Measurements from ENCODE around the gene KCNN2. TPM values are rescaled to one million over a fixed set of nuclear protein-coding genes. Genes with fewer than 3 reads are reported as not detected.

KCNN2 gene
- total and polyA plus RNA-seq, 2 donors from 2014 or later, result 1.5 to 1.7 TPM

DNA sequence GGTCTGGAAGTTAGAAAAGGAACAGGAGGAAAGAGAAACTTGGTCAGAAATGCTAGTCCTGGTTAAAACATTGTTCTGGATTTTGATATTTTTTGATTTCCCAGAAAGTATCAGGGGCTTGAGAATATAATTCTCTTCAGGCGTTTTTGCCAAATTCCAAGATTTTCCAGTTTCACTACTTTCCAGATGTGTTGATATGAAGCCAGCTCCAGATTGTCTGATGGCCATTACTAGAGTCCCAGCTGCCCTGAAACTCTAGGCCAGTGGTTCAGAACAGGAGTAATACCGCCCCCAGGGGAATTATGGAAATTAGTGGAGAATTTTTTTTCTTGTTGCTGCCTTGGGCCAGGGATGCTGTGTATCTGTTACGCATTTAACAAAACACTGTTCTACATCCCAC is 88.6 kb downstream of the KCNN2 start:
- no peaks in the 10 kb centered on the region for H3K36me3 ChIP-seq (ENCODE audit: control insufficient read depth in 2 of 3, insufficient read depth in 3 of 3, low read length in 3 of 3)
- no peak overlapping the region for H3K27ac ChIP-seq (ENCODE audit: low read depth in 2 of 2, low read length in 2 of 2)
- peaks cover 0 to 2% (median 0%) of the 10 kb centered on the region in 3 donors for H3K4me1 ChIP-seq (ENCODE audit: control insufficient read depth in 2 of 3, insufficient read depth in 2 of 3, low read depth in 1 of 3, low read length in 3 of 3)
- intact Hi-C loops (cut with DNase I), result no loop called here
- no peaks in the 10 kb centered on the region for H3K27me3 ChIP-seq (ENCODE audit: control insufficient read depth, insufficient read depth, low read length)
- TF ChIP-seq, protein P1, sequence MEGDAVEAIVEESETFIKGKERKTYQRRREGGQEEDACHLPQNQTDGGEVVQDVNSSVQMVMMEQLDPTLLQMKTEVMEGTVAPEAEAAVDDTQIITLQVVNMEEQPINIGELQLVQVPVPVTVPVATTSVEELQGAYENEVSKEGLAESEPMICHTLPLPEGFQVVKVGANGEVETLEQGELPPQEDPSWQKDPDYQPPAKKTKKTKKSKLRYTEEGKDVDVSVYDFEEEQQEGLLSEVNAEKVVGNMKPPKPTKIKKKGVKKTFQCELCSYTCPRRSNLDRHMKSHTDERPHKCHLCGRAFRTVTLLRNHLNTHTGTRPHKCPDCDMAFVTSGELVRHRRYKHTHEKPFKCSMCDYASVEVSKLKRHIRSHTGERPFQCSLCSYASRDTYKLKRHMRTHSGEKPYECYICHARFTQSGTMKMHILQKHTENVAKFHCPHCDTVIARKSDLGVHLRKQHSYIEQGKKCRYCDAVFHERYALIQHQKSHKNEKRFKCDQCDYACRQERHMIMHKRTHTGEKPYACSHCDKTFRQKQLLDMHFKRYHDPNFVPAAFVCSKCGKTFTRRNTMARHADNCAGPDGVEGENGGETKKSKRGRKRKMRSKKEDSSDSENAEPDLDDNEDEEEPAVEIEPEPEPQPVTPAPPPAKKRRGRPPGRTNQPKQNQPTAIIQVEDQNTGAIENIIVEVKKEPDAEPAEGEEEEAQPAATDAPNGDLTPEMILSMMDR (IDR thresholded peaks at IDR 0.05; ENCODE audit: borderline replicate concordance, extremely low read depth, insufficient read depth), result no peak
- no peaks in the 10 kb centered on the region for H3K9me3 ChIP-seq (ENCODE audit: control insufficient read depth in 2 of 3, insufficient read depth in 1 of 3, low read length in 3 of 3)
- H3K9ac ChIP-seq (ENCODE audit: low read length in 3 of 3), result no peak overlapping the region
- peak in 1 of 5 donors; percentile 28 for DNase-seq
- no peak for FAIRE-seq
- H3K4me3 ChIP-seq (ENCODE audit: low read length in 3 of 3), result no peak overlapping the region

DNA sequence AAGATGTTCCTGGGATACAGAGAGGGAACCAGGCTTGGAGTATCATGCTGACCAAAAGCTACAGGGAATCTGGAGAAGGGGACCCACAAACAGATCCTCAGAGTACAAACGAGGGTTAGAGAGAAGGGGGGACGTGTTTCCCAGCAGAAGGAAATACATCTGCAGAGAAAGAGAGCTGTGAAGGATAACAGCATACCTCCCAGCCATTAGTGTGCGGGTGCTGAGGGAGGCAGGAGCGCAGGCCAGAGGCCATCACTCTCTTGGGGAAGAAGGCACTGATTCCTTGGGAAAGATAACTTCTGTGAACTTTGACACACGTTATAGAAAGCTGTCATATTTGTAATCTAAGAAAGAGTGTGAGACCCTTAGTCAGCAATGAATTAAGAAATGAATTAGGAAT is 96.9 kb downstream of the KCNN2 start:
- intact Hi-C loops (cut with DNase I), result no loop called here
- no peak for FAIRE-seq

DNA sequence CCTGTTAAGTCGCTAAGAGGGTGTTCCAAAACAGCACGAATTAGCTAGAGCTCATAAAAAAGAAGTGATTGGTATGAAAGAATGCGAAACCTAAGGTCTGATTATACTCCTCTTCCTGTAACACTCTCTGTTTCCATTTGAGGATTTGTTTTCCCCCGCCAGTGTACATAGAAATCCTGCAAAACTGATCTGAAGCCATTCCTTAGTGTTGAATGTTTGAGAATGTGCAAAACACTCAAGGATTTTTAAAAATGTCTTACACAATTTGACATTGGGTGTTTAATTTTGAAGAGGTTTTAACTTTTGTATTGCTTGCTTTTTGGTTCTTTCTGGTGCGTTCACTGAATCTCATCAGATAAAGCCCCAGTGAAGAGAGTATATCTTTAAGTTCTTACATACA is 105.3 kb downstream of the KCNN2 start:
- no peak overlapping the region for H3K9ac ChIP-seq (ENCODE audit: low read length in 3 of 3)
- no peaks in the 10 kb centered on the region for H3K4me1 ChIP-seq (ENCODE audit: control insufficient read depth in 2 of 3, insufficient read depth in 2 of 3, low read depth in 1 of 3, low read length in 3 of 3)
- no peaks in the 10 kb centered on the region for H3K36me3 ChIP-seq (ENCODE audit: control insufficient read depth in 2 of 3, insufficient read depth in 3 of 3, low read length in 3 of 3)
- FAIRE-seq, result no peak
- DNase-seq, result peak in 1 of 5 donors; percentile 12
- H3K4me3 ChIP-seq (ENCODE audit: low read length in 3 of 3), result no peak overlapping the region
- H3K27ac ChIP-seq (ENCODE audit: low read depth in 2 of 2, low read length in 2 of 2), result no peak overlapping the region
- H3K9me3 ChIP-seq (ENCODE audit: control insufficient read depth in 2 of 3, insufficient read depth in 1 of 3, low read length in 3 of 3), result no peaks in the 10 kb centered on the region
- no peaks in the 10 kb centered on the region for H3K27me3 ChIP-seq (ENCODE audit: control insufficient read depth, insufficient read depth, low read length)
- TF ChIP-seq, protein P1 (IDR thresholded peaks at IDR 0.05; ENCODE audit: borderline replicate concordance, extremely low read depth, insufficient read depth), result no peak
- intact Hi-C loops (cut with DNase I), result no loop called here

More for the DNA sequence above, 96.9 kb downstream of the KCNN2 start:
- Histone ChIP-seq H3K9me3 (ENCODE audit: control insufficient read depth in 2 of 3, insufficient read depth in 1 of 3, low read length in 3 of 3) (no peaks in the 10 kb centered on the region), H3K4me3 (ENCODE audit: low read length in 3 of 3) (no peak overlapping the region), H3K27me3 (ENCODE audit: control insufficient read depth, insufficient read depth, low read length) (no peaks in the 10 kb centered on the region), H3K27ac (ENCODE audit: low read depth in 2 of 2, low read length in 2 of 2) (no peak overlapping the region), H3K4me1 (ENCODE audit: control insufficient read depth in 2 of 3, insufficient read depth in 2 of 3, low read depth in 1 of 3, low read length in 3 of 3) (no peaks in the 10 kb centered on the region), H3K9ac (ENCODE audit: low read length in 3 of 3) (no peak overlapping the region), H3K36me3 (ENCODE audit: control insufficient read depth in 2 of 3, insufficient read depth in 3 of 3, low read length in 3 of 3) (no peaks in the 10 kb centered on the region)
- TF ChIP-seq, protein P1 (IDR thresholded peaks at IDR 0.05; ENCODE audit: borderline replicate concordance, extremely low read depth, insufficient read depth), result no peak
- no peak for DNase-seq

DNA sequence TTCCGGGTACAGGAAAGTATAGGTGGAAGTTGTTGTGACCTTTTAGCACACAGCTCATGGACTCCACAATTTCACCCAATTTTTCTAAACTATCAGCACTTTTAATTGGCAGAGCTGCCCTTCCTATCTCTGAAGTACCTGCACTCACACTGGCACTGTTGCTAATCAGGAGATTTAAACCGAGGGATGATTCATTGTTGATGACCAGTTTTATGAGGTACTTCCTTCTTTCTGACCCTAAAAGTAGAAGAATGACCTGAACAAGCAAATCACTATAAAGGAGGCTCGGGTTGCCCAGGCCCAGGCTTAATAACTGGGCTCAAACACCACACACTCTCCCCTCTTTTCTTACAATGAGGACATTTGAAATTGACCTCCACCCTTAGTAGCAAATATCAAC is 105.9 kb downstream of the KCNN2 start:
- Histone ChIP-seq H3K4me3 (ENCODE audit: low read length in 3 of 3) (no peak overlapping the region), H3K27me3 (ENCODE audit: control insufficient read depth, insufficient read depth, low read length) (no peaks in the 10 kb centered on the region), H3K36me3 (ENCODE audit: control insufficient read depth in 2 of 3, insufficient read depth in 3 of 3, low read length in 3 of 3) (no peaks in the 10 kb centered on the region), H3K4me1 (ENCODE audit: control insufficient read depth in 2 of 3, insufficient read depth in 2 of 3, low read depth in 1 of 3, low read length in 3 of 3) (no peaks in the 10 kb centered on the region), H3K9ac (ENCODE audit: low read length in 3 of 3) (no peak overlapping the region), H3K9me3 (ENCODE audit: control insufficient read depth in 2 of 3, insufficient read depth in 1 of 3, low read length in 3 of 3) (no peaks in the 10 kb centered on the region), H3K27ac (ENCODE audit: low read depth in 2 of 2, low read length in 2 of 2) (no peak overlapping the region)
- TF ChIP-seq, protein P1 (IDR thresholded peaks at IDR 0.05; ENCODE audit: borderline replicate concordance, extremely low read depth, insufficient read depth), result no peak
- no peak for FAIRE-seq
- peak in 2 of 5 donors; percentile 32 to 37 for DNase-seq
- intact Hi-C loops (cut with DNase I), result no loop called here
